GM18505 (cell line): ENCODE measurements around the gene MLXIPL.

Experiments
- ATAC-seq: cut with Tn5 transposase; IDR thresholded peaks from one replicate; pipeline ENCODE4 v1.9.1; 2021; ENCODE audit not compliant: unreplicated experiment
- POLR2A ChIP-seq: IDR thresholded peaks from 4 replicates; pipeline ENCODE4 v1.6.1; 2011; ENCODE audit warnings: borderline replicate concordance; ENCODE audit not compliant: insufficient read depth, insufficient read length; ENCODE audit errors: extremely low read depth

The MLXIPL gene

DNA sequence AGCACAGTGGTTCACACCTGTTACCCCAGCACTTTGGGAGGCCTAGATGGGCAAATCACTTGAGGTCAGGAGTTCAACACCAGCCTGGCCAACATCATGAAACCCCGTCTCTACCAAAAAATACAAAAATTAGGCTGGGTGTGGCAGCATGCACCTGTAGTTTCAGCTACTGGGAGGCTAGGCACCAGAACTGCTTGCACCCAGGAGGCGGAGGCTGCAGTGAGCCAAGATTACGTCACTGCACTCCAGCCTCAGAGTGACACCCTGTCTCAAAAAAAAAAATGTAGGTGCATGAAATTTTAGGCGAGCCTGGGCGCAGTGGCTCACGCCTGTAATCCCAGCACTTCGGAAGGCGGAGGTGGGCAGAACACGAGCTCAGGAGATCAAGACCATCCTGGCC, 76.5 kb downstream of the MLXIPL start:
- ATAC-seq, result no peak
- no peak for TF ChIP-seq POLR2A

DNA sequence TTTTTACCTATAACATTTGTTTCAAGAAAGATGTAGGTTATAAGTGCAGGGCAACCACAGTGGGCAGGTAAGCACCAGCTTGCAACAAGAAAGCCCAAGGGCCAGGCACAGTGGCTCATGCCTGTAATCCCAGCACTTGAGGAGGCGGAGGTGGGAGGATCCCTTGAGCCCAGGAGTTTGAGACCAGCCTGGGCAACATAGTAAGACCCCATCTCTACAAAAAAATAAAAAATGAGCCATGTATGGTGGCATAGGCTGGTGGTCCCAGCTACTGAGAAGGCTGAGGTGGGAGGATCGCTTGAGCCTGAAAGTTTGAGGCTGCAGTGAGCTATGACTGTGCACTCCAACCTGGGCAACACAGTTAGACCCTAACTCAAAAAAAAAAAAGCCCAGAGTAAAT, 79.6 kb downstream of the MLXIPL start:
- ATAC-seq, result no peak
- no peak for TF ChIP-seq POLR2A
